ENCODE data around the gene ARFGAP1.

DNA sequence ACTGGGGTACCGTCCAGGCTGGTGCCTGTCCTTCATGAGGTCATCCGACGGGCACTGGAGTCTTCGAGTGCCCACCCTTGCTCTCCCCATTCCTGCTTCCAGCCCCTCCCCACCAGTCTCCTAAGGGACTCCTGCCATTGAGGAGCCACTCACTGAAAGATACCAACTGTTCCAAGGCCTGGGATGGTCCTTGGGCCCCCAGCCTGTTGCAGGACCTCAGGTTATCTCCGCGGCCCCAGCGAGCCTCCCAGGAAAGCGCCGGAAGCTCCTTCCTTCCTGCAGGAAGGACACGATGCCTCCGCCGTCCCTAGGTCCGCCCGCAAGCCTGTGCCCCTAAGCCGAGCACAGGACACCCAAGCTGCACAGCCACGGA, 19.6 kb upstream of the ARFGAP1 start:
- TF ChIP-seq, protein P1, sequence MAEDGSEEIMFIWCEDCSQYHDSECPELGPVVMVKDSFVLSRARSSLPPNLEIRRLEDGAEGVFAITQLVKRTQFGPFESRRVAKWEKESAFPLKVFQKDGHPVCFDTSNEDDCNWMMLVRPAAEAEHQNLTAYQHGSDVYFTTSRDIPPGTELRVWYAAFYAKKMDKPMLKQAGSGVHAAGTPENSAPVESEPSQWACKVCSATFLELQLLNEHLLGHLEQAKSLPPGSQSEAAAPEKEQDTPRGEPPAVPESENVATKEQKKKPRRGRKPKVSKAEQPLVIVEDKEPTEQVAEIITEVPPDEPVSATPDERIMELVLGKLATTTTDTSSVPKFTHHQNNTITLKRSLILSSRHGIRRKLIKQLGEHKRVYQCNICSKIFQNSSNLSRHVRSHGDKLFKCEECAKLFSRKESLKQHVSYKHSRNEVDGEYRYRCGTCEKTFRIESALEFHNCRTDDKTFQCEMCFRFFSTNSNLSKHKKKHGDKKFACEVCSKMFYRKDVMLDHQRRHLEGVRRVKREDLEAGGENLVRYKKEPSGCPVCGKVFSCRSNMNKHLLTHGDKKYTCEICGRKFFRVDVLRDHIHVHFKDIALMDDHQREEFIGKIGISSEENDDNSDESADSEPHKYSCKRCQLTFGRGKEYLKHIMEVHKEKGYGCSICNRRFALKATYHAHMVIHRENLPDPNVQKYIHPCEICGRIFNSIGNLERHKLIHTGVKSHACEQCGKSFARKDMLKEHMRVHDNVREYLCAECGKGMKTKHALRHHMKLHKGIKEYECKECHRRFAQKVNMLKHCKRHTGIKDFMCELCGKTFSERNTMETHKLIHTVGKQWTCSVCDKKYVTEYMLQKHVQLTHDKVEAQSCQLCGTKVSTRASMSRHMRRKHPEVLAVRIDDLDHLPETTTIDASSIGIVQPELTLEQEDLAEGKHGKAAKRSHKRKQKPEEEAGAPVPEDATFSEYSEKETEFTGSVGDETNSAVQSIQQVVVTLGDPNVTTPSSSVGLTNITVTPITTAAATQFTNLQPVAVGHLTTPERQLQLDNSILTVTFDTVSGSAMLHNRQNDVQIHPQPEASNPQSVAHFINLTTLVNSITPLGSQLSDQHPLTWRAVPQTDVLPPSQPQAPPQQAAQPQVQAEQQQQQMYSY (CRISPR knock-in tag; IDR thresholded peaks at IDR 0.05) = no peak
- TF ChIP-seq EZH2 (IDR thresholded peaks at IDR 0.05; ENCODE audit: borderline replicate concordance, control insufficient read depth, low read depth, low read length) (no peak), ZNF217 (IDR thresholded peaks at IDR 0.05) (no peak), SUZ12 (IDR thresholded peaks at IDR 0.05; ENCODE audit: unreplicated experiment) (no peak), POLR2A (IDR thresholded peaks at IDR 0.05; ENCODE audit: low read depth, low read length) (no peak)
- TF ChIP-seq, protein P2, sequence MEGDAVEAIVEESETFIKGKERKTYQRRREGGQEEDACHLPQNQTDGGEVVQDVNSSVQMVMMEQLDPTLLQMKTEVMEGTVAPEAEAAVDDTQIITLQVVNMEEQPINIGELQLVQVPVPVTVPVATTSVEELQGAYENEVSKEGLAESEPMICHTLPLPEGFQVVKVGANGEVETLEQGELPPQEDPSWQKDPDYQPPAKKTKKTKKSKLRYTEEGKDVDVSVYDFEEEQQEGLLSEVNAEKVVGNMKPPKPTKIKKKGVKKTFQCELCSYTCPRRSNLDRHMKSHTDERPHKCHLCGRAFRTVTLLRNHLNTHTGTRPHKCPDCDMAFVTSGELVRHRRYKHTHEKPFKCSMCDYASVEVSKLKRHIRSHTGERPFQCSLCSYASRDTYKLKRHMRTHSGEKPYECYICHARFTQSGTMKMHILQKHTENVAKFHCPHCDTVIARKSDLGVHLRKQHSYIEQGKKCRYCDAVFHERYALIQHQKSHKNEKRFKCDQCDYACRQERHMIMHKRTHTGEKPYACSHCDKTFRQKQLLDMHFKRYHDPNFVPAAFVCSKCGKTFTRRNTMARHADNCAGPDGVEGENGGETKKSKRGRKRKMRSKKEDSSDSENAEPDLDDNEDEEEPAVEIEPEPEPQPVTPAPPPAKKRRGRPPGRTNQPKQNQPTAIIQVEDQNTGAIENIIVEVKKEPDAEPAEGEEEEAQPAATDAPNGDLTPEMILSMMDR (IDR thresholded peaks at IDR 0.05 in 2 of 3, conservative IDR thresholded peaks at IDR 0.05 in 1 of 3; ENCODE audit: control insufficient read depth in 2 of 3, extremely low read depth in 1 of 3, insufficient read depth in 1 of 3, low read depth in 3 of 3, low read length in 3 of 3) = no peak
- TF ChIP-seq, protein P3, sequence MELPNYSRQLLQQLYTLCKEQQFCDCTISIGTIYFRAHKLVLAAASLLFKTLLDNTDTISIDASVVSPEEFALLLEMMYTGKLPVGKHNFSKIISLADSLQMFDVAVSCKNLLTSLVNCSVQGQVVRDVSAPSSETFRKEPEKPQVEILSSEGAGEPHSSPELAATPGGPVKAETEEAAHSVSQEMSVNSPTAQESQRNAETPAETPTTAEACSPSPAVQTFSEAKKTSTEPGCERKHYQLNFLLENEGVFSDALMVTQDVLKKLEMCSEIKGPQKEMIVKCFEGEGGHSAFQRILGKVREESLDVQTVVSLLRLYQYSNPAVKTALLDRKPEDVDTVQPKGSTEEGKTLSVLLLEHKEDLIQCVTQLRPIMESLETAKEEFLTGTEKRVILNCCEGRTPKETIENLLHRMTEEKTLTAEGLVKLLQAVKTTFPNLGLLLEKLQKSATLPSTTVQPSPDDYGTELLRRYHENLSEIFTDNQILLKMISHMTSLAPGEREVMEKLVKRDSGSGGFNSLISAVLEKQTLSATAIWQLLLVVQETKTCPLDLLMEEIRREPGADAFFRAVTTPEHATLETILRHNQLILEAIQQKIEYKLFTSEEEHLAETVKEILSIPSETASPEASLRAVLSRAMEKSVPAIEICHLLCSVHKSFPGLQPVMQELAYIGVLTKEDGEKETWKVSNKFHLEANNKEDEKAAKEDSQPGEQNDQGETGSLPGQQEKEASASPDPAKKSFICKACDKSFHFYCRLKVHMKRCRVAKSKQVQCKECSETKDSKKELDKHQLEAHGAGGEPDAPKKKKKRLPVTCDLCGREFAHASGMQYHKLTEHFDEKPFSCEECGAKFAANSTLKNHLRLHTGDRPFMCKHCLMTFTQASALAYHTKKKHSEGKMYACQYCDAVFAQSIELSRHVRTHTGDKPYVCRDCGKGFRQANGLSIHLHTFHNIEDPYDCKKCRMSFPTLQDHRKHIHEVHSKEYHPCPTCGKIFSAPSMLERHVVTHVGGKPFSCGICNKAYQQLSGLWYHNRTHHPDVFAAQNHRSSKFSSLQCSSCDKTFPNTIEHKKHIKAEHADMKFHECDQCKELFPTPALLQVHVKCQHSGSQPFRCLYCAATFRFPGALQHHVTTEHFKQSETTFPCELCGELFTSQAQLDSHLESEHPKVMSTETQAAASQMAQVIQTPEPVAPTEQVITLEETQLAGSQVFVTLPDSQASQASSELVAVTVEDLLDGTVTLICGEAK (IDR thresholded peaks at IDR 0.05; ENCODE audit: borderline replicate concordance) = no peak
- TF ChIP-seq, protein P4, sequence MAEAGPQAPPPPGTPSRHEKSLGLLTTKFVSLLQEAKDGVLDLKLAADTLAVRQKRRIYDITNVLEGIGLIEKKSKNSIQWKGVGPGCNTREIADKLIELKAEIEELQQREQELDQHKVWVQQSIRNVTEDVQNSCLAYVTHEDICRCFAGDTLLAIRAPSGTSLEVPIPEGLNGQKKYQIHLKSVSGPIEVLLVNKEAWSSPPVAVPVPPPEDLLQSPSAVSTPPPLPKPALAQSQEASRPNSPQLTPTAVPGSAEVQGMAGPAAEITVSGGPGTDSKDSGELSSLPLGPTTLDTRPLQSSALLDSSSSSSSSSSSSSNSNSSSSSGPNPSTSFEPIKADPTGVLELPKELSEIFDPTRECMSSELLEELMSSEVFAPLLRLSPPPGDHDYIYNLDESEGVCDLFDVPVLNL (IDR thresholded peaks at IDR 0.05; ENCODE audit: low read depth, low read length) = no peak
- TF ChIP-seq, protein P5, sequence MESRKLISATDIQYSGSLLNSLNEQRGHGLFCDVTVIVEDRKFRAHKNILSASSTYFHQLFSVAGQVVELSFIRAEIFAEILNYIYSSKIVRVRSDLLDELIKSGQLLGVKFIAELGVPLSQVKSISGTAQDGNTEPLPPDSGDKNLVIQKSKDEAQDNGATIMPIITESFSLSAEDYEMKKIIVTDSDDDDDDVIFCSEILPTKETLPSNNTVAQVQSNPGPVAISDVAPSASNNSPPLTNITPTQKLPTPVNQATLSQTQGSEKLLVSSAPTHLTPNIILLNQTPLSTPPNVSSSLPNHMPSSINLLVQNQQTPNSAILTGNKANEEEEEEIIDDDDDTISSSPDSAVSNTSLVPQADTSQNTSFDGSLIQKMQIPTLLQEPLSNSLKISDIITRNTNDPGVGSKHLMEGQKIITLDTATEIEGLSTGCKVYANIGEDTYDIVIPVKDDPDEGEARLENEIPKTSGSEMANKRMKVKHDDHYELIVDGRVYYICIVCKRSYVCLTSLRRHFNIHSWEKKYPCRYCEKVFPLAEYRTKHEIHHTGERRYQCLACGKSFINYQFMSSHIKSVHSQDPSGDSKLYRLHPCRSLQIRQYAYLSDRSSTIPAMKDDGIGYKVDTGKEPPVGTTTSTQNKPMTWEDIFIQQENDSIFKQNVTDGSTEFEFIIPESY (IDR thresholded peaks at IDR 0.05) = no peak

Measured in GM12878 (cell line).